ENCODE measurements around the gene CBLL1. TPM values are rescaled to one million over a fixed set of nuclear protein-coding genes. Genes with fewer than 3 reads are reported as not detected.

Gene CBLL1
- total RNA-seq, 1 donor from 2014 or later: 18.9 TPM

DNA sequence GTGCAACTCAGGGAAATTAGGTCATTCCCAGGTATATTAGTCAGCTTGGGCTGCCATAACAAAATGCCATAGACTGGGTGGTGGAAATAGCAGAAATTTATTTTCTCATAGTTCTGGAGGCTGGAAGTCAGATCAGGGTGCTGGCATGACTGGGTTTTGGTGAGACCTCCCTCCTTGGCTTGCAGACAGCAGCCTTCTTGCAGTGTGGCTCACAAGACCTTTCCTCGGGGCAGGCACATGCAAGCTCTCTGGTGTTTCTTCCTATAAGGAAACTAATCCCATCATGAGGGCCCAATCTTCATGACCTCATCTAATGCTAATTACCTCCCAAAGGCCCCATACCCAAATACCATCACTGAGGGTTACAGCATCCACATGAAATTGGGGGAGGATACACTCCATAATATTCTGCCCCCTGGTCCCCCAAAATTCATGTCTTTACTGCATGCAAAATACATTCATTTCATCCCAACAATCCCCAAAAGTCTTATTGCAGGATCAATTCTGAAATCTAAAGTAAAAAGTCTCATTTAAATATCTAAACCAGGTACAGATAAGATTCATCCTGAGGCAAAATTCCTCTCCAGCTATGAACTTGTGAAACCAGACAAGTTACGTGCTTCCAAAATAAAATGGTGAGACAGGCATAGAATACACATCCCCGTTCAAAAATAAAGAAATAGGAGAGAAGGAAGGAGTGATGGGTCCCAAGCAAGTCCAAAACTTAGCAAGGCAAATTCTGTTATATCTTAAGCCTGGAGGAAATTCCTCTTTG, 17.4 kb upstream of the CBLL1 start:
- intact Hi-C loops (cut with DNase I): loop anchor here (10.0 kb wide), 2 partner anchors 162 to 532 kb away; partner anchors contain the start of genes COG5 and DUS4L
- DNase-seq: no peak
- no peak for ATAC-seq (ENCODE audit: poor library complexity)

DNA sequence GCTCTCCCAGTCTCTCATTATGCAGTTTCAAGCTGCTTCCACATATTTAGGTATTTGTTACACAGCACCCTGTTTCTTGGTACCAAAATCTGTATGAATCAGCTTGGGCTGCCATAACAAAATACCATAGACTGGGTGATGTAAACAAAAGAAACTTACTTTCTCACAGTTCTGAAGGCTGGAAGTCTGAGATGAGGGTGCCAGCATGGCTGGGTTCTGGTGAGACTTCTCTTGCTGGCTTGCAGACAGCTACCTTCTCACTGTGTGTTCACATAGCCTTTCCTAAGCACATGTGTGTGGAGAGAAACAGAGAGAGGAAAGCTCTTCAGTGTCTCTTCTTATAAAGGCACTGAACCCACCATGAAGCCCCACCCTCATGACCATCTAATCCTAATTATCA, 15.7 kb upstream of the CBLL1 start:
- intact Hi-C loops (cut with DNase I): loop anchor here (10.0 kb wide), 2 partner anchors 163 to 533 kb away; partner anchors contain the start of genes COG5 and DUS4L
- DNase-seq: no peak
- ATAC-seq (ENCODE audit: poor library complexity): no peak

GRCh38 chr7:107742678-107743566, 1.0 kb upstream of the CBLL1 start:
- DNase-seq (peak; percentile 72), ATAC-seq (ENCODE audit: poor library complexity) (peak; percentile 47)
- intact Hi-C loops (cut with DNase I): loop anchor here (10.0 kb wide), 2 partner anchors 132 to 402 kb away; no protein-coding TSS in a partner anchor

- intact Hi-C loops (cut with DNase I): loop anchor here (10.0 kb wide), 2 partner anchors 130 to 400 kb away; no protein-coding TSS in a partner anchor
- DNase-seq (no peak), ATAC-seq (ENCODE audit: poor library complexity) (peak; percentile 34)
Observed at GRCh38 chr7:107744345-107744750, 406 bp downstream of the CBLL1 start.

GRCh38 chr7:107746006-107746405, 2.1 kb downstream of the CBLL1 start:
- intact Hi-C loops (cut with DNase I): loop anchor here (10.0 kb wide), 2 partner anchors 129 to 399 kb away; no protein-coding TSS in a partner anchor
- DNase-seq (no peak), ATAC-seq (ENCODE audit: poor library complexity) (no peak)

GRCh38 chr7:107751113-107751512, 7.2 kb downstream of the CBLL1 start:
- DNase-seq: no peak
- no peak for ATAC-seq (ENCODE audit: poor library complexity)
- intact Hi-C loops (cut with DNase I): no loop called here

GRCh38 chr7:107754642-107755041, 10.7 kb downstream of the CBLL1 start:
- intact Hi-C loops (cut with DNase I): no loop called here
- DNase-seq (no peak), ATAC-seq (ENCODE audit: poor library complexity) (no peak)

DNA sequence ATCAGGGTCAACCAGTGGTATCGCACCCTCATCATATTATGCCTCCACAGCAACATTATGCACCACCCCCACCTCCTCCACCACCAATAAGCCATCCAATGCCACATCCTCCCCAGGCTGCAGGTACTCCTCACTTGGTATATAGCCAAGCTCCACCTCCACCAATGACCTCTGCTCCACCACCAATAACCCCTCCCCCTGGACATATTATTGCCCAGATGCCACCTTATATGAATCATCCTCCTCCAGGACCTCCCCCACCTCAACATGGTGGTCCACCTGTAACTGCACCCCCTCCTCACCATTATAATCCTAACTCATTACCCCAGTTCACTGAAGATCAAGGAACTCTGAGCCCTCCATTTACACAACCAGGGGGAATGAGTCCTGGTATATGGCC, 14.7 kb downstream of the CBLL1 start:
- DNase-seq (no peak), ATAC-seq (ENCODE audit: poor library complexity) (no peak)
- intact Hi-C loops (cut with DNase I): no loop called here

DNA sequence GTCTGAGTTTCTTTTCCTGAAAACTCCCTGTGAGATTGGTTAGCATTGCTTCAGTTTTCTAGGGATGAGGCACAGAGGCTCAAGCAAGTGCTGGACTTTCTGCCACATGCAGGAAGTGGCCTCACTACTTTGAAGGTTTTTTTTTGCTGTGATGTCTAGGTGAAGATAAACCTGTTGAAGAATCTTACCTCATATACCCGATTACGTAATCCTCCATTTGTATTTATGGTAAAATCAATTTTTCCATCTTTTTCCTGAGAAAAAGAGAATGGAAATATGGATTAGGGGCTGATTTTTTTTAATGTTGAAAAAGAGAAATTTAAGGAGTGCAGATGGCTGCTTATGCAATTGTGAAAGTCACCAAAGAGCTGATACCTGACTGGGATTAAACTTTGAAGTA, 23.4 kb downstream of the CBLL1 start:
- DNase-seq (no peak), ATAC-seq (ENCODE audit: poor library complexity) (no peak)
- intact Hi-C loops (cut with DNase I): no loop called here

DNA sequence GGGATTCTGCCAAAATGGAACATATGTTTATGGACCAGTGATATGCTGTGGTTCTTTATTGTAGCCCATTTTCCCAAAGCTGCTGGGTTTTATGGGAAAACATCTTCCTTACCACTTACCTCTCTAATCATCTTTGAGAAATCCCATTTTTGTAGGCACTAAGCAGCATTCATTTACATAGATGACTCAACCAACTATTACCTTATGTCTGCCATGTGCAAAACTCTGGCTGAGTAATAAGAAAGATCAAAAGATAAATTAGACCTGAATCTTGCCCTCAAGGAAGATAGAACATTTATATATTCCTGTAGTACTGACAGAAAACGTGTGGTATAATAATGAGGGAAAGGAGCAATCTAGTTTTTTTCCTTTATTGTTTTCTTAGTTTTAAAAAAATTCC, 24.3 kb downstream of the CBLL1 start:
- intact Hi-C loops (cut with DNase I): no loop called here
- no peak for DNase-seq
- ATAC-seq (ENCODE audit: poor library complexity): no peak

DNA sequence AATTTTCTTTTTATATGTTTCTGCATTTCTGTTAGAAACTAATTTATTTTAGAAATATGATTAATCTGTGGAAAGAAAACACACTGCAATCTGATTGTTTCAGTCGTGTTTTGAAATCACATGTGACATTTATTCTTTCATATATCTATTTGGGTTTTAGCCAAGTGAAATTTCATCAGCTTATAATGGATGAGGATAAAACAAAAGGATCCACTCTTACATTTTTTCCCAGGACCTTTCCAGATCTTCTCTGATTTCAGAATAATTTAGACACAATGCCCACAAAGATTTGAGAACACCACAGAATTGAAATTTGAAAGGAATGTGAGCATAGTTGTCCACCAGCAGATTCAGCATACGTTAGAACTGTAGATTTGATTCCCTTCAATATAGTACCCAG, 29.1 kb downstream of the CBLL1 start:
- DNase-seq (no peak), ATAC-seq (ENCODE audit: poor library complexity) (no peak)
- intact Hi-C loops (cut with DNase I): no loop called here

- ATAC-seq (ENCODE audit: poor library complexity): no peak
- DNase-seq: no peak
- intact Hi-C loops (cut with DNase I): no loop called here
Observed at GRCh38 chr7:107777702-107778101, 33.8 kb downstream of the CBLL1 start.

DNA sequence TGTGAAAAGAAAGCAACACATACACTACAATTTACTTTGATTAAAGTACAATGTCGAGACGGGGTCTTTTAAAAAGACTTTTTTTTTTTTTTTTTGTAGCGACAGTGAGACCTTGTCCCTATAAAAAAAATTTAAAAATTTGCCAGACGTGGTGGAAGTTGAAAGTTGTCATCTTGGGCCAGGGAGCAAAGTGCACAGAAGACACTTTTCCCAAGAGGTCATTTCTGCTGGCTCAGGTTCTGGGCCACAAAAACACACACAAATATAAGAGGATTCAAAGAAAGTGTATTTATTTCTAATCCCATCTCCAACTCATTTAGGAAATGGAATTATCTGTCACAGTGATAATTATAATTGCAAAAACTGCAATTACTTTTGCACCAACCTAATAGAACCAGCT, 34.3 kb downstream of the CBLL1 start:
- DNase-seq (no peak), ATAC-seq (ENCODE audit: poor library complexity) (no peak)
- intact Hi-C loops (cut with DNase I): no loop called here

DNA sequence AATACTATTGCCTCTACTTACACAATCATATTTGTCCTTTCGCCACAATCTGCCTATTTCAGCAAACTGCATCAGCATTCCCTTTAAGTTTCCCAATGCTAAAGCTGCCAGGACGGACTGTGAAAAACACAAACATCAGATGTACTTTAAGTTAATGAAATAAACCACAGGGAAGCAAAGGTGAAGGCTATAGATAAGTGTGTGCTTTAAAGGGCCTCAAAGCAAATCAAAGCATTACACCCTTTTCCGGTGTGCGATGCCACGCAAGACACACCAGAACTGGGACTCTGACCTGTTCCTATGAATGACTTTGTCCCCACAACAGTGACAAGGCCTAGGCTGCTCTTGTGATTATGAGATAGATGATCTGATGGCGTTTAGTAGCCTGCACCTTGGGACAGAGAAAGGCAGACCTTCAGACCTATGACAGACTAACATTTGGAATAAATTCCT, 35.7 kb downstream of the CBLL1 start:
- intact Hi-C loops (cut with DNase I): no loop called here
- no peak for ATAC-seq (ENCODE audit: poor library complexity)
- no peak for DNase-seq

DNA sequence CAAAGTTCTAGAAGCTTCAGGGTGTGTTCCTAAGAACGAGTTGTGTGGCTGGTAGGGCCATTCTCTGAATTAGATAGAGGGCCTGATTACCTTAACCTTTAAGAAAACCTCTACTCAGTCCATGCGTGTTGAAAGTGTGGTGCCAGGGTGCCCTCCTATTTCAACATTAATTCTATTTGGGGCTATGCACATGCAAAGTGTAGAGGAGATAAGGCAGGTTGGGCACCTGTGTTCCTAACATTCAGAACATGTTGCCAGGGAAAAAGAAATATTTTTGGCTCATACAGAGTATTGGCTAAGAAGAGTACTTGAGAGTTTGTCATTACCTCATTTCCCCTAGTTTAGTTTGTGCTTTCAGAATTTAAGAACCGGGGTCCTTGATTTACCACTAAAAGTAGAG, 38.4 kb downstream of the CBLL1 start:
- no peak for DNase-seq

GRCh38 chr7:107783648-107784047, 39.7 kb downstream of the CBLL1 start:
- no peak for DNase-seq
- intact Hi-C loops (cut with DNase I): no loop called here
- no peak for ATAC-seq (ENCODE audit: poor library complexity)

More for the DNA sequence above, 38.4 kb downstream of the CBLL1 start:
- intact Hi-C loops (cut with DNase I): no loop called here
- no peak for ATAC-seq (ENCODE audit: poor library complexity)

GRCh38 chr7:107785170-107785569, 41.2 kb downstream of the CBLL1 start:
- no peak for DNase-seq
- ATAC-seq (ENCODE audit: poor library complexity): no peak
- intact Hi-C loops (cut with DNase I): no loop called here

- peak; percentile 31 for ATAC-seq (ENCODE audit: poor library complexity)
- no peak for DNase-seq
- intact Hi-C loops (cut with DNase I): no loop called here
Observed at GRCh38 chr7:107785926-107786325, 42.0 kb downstream of the CBLL1 start.

DNA sequence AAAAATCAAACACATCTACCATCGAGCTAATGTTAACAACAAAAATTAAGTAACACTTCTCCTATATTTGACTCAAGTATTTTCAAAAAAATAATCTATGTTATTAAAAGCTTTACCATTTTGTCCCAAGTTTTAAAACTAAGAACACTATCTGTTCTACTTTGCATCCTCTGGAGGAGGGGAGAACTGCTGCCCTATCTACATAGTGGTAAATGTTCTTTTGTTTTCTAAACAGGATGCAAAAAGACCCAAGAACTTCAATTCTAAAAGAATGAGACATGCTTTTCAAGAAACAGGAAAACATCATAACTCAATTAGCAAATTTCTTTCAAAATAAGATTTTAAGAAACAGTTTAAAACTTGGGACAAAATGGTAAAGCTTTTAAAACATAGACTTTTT, 44.3 kb downstream of the CBLL1 start:
- ATAC-seq (ENCODE audit: poor library complexity) (no peak), DNase-seq (no peak)
- intact Hi-C loops (cut with DNase I): no loop called here

Data from Right ventricle myocardium superior (tissue), 1 donor.